Caco-2 (cell line): ENCODE data around the gene CERK. TPM values are rescaled to one million over a fixed set of nuclear protein-coding genes. Genes with fewer than 3 reads are reported as not detected.

Experiments used
- BruUV-seq: library from RNA; stranded (reverse); fragments of 400-500 nt; replicated peaks from 2 replicates; lab custom pipeline; 2021; lab: Mats Ljungman, UMichigan
- CTCF ChIA-PET: fragments of 300-600 bp; sonication (Branson Sonifier 250); formaldehyde crosslinking; loops from one replicate; lab custom pipeline; 2022; ENCODE audit warnings: antibody characterized with exemption; lab: Charles Lee
- POLR2A ChIA-PET: fragments of 300-600 bp; sonication (Branson Sonifier 250); formaldehyde crosslinking; loops from one replicate; lab custom pipeline; 2022; ENCODE audit warnings: antibody characterized with exemption; lab: Charles Lee
- DNase-seq, 2 experiments: peaks; one replicate each; pipeline versions ENCODE4 v3.0.0 to v3.0.0-alpha.2; 2020 to 2022
- H3K27me3 ChIP-seq: replicated peaks from 2 replicates; pipeline ENCODE4 v1.6.0; 2011; ENCODE audit warnings: low read length; ENCODE audit not compliant: control insufficient read depth, insufficient read depth
- H3K36me3 ChIP-seq: 2 replicates; pipeline ENCODE4 v1.5.1; 2011; ENCODE audit warnings: low read length; ENCODE audit not compliant: control insufficient read depth, insufficient read depth
- H3K4me1 ChIP-seq: fragments of 250-450 bp; sonication (Bioruptor Pico); 2 replicates; pipeline ENCODE4 v1.5.1; 2020; ENCODE audit warnings: mild to moderate bottlenecking
- H3K4me3 ChIP-seq: 2 replicates; pipeline ENCODE4 v1.5.1; 2011; ENCODE audit warnings: low read depth, mild to moderate bottlenecking, control low read depth, low read length
- H3K9me3 ChIP-seq: fragments of 250-450 bp; sonication (Bioruptor Pico); 2 replicates; pipeline ENCODE4 v1.5.1; 2020; ENCODE audit warnings: mild to moderate bottlenecking, moderate library complexity
- H3K27ac Mint-ChIP-seq: one replicate; pipeline ENCODE4 v1.8.0; 2022; ENCODE audit warnings: mixed read lengths; ENCODE audit not compliant: unreplicated experiment
- H3K27me3 Mint-ChIP-seq: one replicate; pipeline ENCODE4 v1.8.0; 2022; ENCODE audit warnings: mixed read lengths; ENCODE audit not compliant: insufficient read depth, unreplicated experiment
- H3K36me3 Mint-ChIP-seq: one replicate; pipeline ENCODE4 v1.8.0; 2022; ENCODE audit warnings: mild to moderate bottlenecking, mixed read lengths; ENCODE audit not compliant: insufficient read depth, unreplicated experiment
- H3K4me1 Mint-ChIP-seq: one replicate; pipeline ENCODE4 v1.8.0; 2022; ENCODE audit warnings: low read depth, mixed read lengths; ENCODE audit not compliant: unreplicated experiment
- H3K4me3 Mint-ChIP-seq: one replicate; pipeline ENCODE4 v1.8.0; 2022; ENCODE audit warnings: mild to moderate bottlenecking, moderate library complexity, mixed read lengths; ENCODE audit not compliant: unreplicated experiment
- H3K9me3 Mint-ChIP-seq: one replicate; pipeline ENCODE4 v1.8.0; 2022; ENCODE audit warnings: mixed read lengths; ENCODE audit not compliant: unreplicated experiment
- intact Hi-C: fragments of 100-400 bp; cut with micrococcal nuclease; formaldehyde crosslinking; loops from one replicate; pipeline ENCODE4 v1.10.0; 2022; ENCODE audit not compliant: unreplicated experiment
- total RNA-seq: library from RNA; stranded (reverse); gene quantifications from 2 replicates; pipeline ENCODE4 v1.2.3, GENCODE V29; 2022
- TF ChIP-seq, protein P1 (sequence below), 2 experiments: fragments of 200-600 bp in 1 of 2; IDR thresholded peaks; 1 replicate in 1 of 2; 2 replicates in 1 of 2; pipeline versions ENCODE4 v1.5.1 to v1.8.0; 2011 to 2022; ENCODE audit warnings: antibody characterized with exemption in 1 of 2, control low read depth in 1 of 2, inconsistent platforms in 1 of 2, low read depth in 1 of 2, low read length in 1 of 2, mild to moderate bottlenecking in 1 of 2, moderate library complexity in 1 of 2; ENCODE audit not compliant: insufficient read depth in 1 of 2, severe bottlenecking in 1 of 2, unreplicated experiment in 1 of 2

CERK gene
- total RNA-seq, 1 experiment from 2014 or later = 35.0 TPM

DNA sequence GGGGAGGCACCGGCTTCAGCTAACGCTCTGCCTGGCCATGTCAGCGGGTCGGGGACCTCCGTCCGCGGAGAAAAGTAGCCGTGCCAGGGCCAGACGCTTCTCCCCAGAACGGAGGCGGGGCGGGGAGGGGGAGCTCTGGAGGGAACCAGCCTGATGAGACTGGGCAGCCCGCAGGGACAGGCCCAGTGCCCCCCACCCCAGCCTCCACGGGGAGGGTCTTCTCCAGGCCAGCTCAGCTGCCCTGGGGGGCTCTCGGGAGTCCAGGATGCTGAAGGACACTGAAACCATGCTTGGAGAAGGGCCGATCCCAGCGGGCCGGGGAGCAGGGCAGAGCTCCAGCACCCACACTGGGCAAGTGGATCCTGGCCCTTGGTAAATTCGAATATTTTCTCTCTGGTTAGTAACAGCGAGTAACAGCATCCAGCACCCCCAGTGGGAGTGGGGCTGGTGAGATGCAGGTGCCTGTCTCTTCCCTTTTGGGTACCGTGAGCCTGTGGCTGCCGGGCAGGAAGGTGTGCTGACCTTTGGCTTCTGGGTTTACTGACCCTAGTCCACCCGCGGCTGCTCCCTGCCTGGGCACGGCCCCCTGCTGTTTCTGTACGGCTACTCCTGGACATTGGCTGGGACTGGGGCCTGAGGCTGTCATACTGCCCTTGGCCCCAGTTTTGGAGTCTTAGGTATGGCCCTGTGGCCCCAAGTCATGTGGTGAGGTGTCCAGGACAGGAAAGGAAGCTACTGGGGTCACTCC, 82.0 kb downstream of the CERK start:
- POLR2A ChIA-PET = no interaction called here
- Mint-ChIP-seq H3K27ac (no peak overlapping the region), H3K9me3 (no peaks in the 10 kb centered on the region), H3K36me3 (no peaks in the 10 kb centered on the region), H3K4me1 (peaks cover 17% of the 10 kb centered on the region), H3K27me3 (no peaks in the 10 kb centered on the region), H3K4me3 (no peak overlapping the region)
- Histone ChIP-seq H3K27me3 (no peaks in the 10 kb centered on the region), H3K36me3 (no peaks in the 10 kb centered on the region), H3K4me3 (no peak overlapping the region), H3K4me1 (peaks cover 22% of the 10 kb centered on the region), H3K9me3 (no peaks in the 10 kb centered on the region)
- TF ChIP-seq, protein P1, sequence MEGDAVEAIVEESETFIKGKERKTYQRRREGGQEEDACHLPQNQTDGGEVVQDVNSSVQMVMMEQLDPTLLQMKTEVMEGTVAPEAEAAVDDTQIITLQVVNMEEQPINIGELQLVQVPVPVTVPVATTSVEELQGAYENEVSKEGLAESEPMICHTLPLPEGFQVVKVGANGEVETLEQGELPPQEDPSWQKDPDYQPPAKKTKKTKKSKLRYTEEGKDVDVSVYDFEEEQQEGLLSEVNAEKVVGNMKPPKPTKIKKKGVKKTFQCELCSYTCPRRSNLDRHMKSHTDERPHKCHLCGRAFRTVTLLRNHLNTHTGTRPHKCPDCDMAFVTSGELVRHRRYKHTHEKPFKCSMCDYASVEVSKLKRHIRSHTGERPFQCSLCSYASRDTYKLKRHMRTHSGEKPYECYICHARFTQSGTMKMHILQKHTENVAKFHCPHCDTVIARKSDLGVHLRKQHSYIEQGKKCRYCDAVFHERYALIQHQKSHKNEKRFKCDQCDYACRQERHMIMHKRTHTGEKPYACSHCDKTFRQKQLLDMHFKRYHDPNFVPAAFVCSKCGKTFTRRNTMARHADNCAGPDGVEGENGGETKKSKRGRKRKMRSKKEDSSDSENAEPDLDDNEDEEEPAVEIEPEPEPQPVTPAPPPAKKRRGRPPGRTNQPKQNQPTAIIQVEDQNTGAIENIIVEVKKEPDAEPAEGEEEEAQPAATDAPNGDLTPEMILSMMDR (IDR thresholded peaks at IDR 0.05; ENCODE audit: insufficient read depth in 1 of 2, low read depth in 1 of 2, low read length in 1 of 2, severe bottlenecking in 1 of 2, unreplicated experiment in 1 of 2) = no peak
- no TSS peak for BruUV-seq
- CTCF ChIA-PET = no interaction called here
- intact Hi-C loops = no loop called here
- DNase-seq = no peak

DNA sequence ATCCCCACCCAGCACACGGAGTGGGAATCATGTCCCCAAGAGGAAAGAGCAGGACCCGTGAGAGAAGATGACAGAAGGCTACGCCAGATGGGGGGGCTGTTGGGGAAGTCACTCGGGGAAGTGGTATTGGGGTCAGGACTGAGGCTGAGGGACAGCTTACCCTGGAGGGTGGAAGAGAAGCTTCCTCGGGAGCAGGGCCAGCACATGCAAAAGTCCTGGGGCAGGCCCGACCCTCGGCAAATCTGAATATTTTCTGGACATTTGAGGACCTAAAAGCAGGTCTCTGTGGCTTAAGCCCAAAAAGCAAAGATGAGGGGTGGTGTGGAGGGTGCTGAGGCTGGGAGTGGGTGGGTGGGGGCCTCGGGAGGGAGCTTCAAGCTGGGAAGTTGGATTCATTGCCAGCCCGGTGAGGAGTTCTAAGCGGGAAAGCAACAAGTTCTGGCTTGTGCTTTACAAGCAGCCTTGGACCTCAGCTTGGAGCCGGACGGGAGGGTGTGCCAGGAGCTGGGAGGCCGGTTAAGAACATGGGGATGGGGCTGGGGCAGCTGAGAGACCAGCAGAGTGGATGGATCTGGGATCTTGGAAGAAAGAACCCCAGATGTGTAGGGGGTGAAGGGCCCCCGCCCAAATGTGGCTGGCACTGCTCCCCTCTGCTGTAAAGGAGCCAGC, 83.0 kb downstream of the CERK start:
- Histone ChIP-seq H3K9me3 (no peaks in the 10 kb centered on the region), H3K4me3 (no peak overlapping the region), H3K4me1 (peaks cover 22% of the 10 kb centered on the region), H3K27me3 (no peaks in the 10 kb centered on the region), H3K36me3 (no peaks in the 10 kb centered on the region)
- TF ChIP-seq, protein P1 (IDR thresholded peaks at IDR 0.05; ENCODE audit: insufficient read depth in 1 of 2, low read depth in 1 of 2, low read length in 1 of 2, severe bottlenecking in 1 of 2, unreplicated experiment in 1 of 2) = no peak
- no peaks in the 10 kb centered on the region for H3K9me3 Mint-ChIP-seq
- no peak overlapping the region for H3K27ac Mint-ChIP-seq
- no peaks in the 10 kb centered on the region for H3K36me3 Mint-ChIP-seq
- ChIA-PET CTCF (no interaction called here), POLR2A (no interaction called here)
- peaks cover 17% of the 10 kb centered on the region for H3K4me1 Mint-ChIP-seq
- H3K27me3 Mint-ChIP-seq = no peaks in the 10 kb centered on the region
- intact Hi-C loops = no loop called here
- BruUV-seq = no TSS peak
- no peak overlapping the region for H3K4me3 Mint-ChIP-seq
- DNase-seq = no peak

DNA sequence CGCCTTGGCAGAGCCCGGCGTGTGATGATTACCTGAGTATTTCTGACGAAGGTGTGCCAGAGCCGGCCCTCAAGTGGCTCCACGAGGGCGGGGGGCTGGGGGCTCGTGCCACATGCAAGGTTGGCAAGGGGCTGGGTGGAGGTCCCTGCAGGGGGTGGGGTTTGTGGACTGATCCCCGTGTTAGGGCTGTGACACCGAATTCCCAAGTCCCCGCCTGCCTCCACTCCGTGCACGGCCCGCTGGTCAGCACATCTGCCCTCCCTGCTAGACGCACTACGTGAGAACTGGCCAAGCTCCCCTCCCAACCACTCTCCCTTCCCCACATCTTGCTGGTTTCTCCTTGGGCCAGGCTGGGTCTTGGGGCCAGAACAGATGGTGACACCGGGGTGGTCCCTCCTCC, 83.6 kb downstream of the CERK start:
- no peaks in the 10 kb centered on the region for H3K9me3 ChIP-seq
- H3K9me3 Mint-ChIP-seq = no peaks in the 10 kb centered on the region
- H3K27me3 ChIP-seq = no peaks in the 10 kb centered on the region
- no TSS peak for BruUV-seq
- no peaks in the 10 kb centered on the region for H3K36me3 Mint-ChIP-seq
- H3K4me1 ChIP-seq = peaks cover 22% of the 10 kb centered on the region
- no peak overlapping the region for H3K27ac Mint-ChIP-seq
- DNase-seq = no peak
- CTCF ChIA-PET = no interaction called here
- H3K4me1 Mint-ChIP-seq = peaks cover 24% of the 10 kb centered on the region
- TF ChIP-seq, protein P1 (IDR thresholded peaks at IDR 0.05; ENCODE audit: insufficient read depth in 1 of 2, low read depth in 1 of 2, low read length in 1 of 2, severe bottlenecking in 1 of 2, unreplicated experiment in 1 of 2) = no peak
- H3K36me3 ChIP-seq = no peaks in the 10 kb centered on the region
- no peak overlapping the region for H3K4me3 Mint-ChIP-seq
- H3K27me3 Mint-ChIP-seq = no peaks in the 10 kb centered on the region
- POLR2A ChIA-PET = no interaction called here
- intact Hi-C loops = no loop called here
- no peak overlapping the region for H3K4me3 ChIP-seq
